ENCODE measurements around the gene HOXC13.

HOXC13 gene

DNA sequence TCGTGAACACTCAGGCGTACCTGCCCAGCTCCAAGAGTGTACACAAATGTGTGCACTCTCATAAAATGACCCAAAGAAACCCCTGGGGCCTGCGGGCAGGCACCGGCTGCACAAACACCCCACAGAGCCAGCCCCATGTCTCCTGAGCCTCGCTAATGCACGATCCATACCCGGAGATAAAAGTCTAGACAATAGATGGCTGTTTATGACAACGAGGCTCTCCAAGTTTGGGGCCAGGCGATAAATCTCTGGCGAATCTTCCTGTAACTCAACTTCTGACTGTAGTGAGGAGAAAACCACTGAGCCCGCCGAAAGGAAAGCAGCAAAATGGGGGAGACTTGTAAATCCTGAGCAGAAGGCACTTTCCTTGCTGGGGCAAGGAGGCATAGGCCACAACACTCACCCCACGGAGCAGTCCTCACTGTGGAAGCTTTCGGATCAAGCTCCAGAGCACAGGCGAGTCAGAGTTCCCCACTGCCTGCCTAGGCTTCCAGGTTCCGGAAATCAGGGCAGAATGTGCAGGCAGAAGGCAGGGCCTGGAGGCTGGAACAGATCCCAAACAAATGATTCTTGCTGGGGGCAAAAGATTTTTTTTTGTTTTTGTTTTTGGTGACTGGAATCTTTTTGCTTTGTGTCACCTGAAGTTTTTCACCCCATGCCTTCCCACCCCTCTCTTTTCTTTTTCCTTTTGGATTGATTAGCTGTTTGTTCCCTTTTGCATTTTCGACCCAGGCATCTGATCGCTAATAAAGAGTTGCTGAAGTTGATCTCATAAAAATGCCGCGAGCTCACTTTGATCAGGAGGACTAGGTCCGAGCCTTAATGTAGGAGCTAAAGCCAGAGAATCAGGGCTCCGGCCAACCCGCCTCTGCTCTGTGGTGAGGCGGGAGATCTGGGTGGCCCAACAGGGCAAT, 29.8 kb downstream of the HOXC13 start:
- no peak overlapping the region for H3K27ac ChIP-seq (ENCODE audit: low read depth, low read length)
- H3K4me2 ChIP-seq (ENCODE audit: low read length), result peak overlapping the region; percentile 19
- WGBS (ENCODE audit: extremely low coverage, insufficient coverage, insufficient read length), result no CpG with 5 or more reads among the region's 24 CpGs
- no peak overlapping the region for H2AK5ac ChIP-seq (ENCODE audit: low read length)
- H3K27me3 ChIP-seq (ENCODE audit: insufficient read depth, low read length), result peaks cover 86% of the 10 kb centered on the region
- no peak overlapping the region for H3K18ac ChIP-seq (ENCODE audit: low read length)
- H3K4me1 ChIP-seq (ENCODE audit: control insufficient read depth in 1 of 2, insufficient read depth in 2 of 2, low read length in 2 of 2), result peaks cover 2 to 5% of the 10 kb centered on the region in 2 experiments
- peak overlapping the region; percentile 9 for H3K14ac ChIP-seq (ENCODE audit: low read length)
- H4K8ac ChIP-seq (ENCODE audit: low read depth, low read length), result no peak overlapping the region
- H3K79me1 ChIP-seq (ENCODE audit: low read length), result peaks cover 10% of the 10 kb centered on the region
- no peak overlapping the region for H2AFZ ChIP-seq (ENCODE audit: insufficient read depth, low read length, poor library complexity)
- H3K36me3 ChIP-seq (ENCODE audit: control insufficient read depth in 1 of 2, insufficient read depth in 2 of 2, low read length in 2 of 2), result no peaks in the 10 kb centered on the region
- no peak overlapping the region for H3K9ac ChIP-seq (ENCODE audit: low read length)
- no peak overlapping the region for H4K12ac ChIP-seq (ENCODE audit: low read depth, low read length)
- no peak overlapping the region for H3K4ac ChIP-seq (ENCODE audit: low read depth, low read length)
- no peak overlapping the region for H2BK12ac ChIP-seq (ENCODE audit: low read length)
- no peaks in the 10 kb centered on the region for H3K79me2 ChIP-seq (ENCODE audit: control insufficient read depth, insufficient read depth, low read length, poor library complexity)
- H2BK5ac ChIP-seq (ENCODE audit: low read depth, low read length, poor library complexity), result no peak overlapping the region
- no peak overlapping the region for H2BK120ac ChIP-seq (ENCODE audit: insufficient read depth, low read length, poor library complexity)
- no peak overlapping the region for H3K4me3 ChIP-seq (ENCODE audit: low read depth, low read length)
- H3K9me3 ChIP-seq (ENCODE audit: insufficient read depth, low read depth, low read length), result peaks cover 8% of the 10 kb centered on the region
- DNase-seq, result no peak
- H4K91ac ChIP-seq (ENCODE audit: low read depth, low read length), result no peak overlapping the region
- no peak overlapping the region for H3K23ac ChIP-seq (ENCODE audit: low read length)

DNA sequence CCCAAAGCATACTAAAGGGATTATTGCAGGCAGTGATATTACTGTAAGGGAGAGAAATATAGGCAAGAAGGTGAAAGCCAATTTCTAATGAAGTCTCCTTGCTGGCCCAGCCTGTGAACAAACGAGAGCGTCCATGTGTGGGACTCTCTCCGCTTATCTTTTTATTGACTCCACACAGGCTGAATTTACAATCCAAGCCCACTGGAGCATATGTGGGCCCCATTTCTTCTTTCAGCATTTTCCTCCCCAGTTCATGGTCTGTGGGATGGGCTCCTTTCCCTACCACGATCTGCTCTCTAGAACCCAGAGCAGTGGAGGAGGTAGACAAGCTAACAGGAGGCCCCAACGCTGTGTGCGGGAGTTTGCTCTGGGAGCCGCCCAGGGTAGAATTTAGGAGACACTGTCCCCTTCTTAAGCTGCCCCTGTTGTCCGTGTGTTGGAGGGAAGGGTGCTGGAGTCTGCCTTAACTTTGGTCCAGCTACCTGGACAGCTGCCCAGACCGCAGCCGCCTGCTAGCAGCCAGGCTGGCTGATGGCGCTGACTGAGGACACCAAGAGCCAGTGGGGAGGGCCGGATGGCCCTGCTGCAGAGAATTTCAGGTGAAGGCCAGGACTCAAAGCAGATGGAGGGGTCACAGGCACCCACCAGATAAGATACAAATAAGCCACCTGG, 31.1 kb downstream of the HOXC13 start:
- H3K27ac ChIP-seq (ENCODE audit: low read depth, low read length), result no peak overlapping the region
- H2BK12ac ChIP-seq (ENCODE audit: low read length), result no peak overlapping the region
- H3K23ac ChIP-seq (ENCODE audit: low read length), result no peak overlapping the region
- no peak overlapping the region for H3K14ac ChIP-seq (ENCODE audit: low read length)
- H3K27me3 ChIP-seq (ENCODE audit: insufficient read depth, low read length), result peaks cover 93% of the 10 kb centered on the region
- no peak overlapping the region for H2BK5ac ChIP-seq (ENCODE audit: low read depth, low read length, poor library complexity)
- no peak overlapping the region for H3K4me2 ChIP-seq (ENCODE audit: low read length)
- no peak overlapping the region for H3K18ac ChIP-seq (ENCODE audit: low read length)
- no peaks in the 10 kb centered on the region for H3K36me3 ChIP-seq (ENCODE audit: control insufficient read depth in 1 of 2, insufficient read depth in 2 of 2, low read length in 2 of 2)
- no peak overlapping the region for H2AK5ac ChIP-seq (ENCODE audit: low read length)
- H3K9ac ChIP-seq (ENCODE audit: low read length), result no peak overlapping the region
- peaks cover 8% of the 10 kb centered on the region for H3K79me1 ChIP-seq (ENCODE audit: low read length)
- H4K91ac ChIP-seq (ENCODE audit: low read depth, low read length), result no peak overlapping the region
- H3K4me3 ChIP-seq (ENCODE audit: low read depth, low read length), result no peak overlapping the region
- H2AFZ ChIP-seq (ENCODE audit: insufficient read depth, low read length, poor library complexity), result no peak overlapping the region
- H3K4ac ChIP-seq (ENCODE audit: low read depth, low read length), result no peak overlapping the region
- H4K8ac ChIP-seq (ENCODE audit: low read depth, low read length), result no peak overlapping the region
- H3K9me3 ChIP-seq (ENCODE audit: insufficient read depth, low read depth, low read length), result peaks cover 12% of the 10 kb centered on the region
- WGBS (ENCODE audit: extremely low coverage, insufficient coverage, insufficient read length), result no CpG with 5 or more reads among the region's 12 CpGs
- H3K79me2 ChIP-seq (ENCODE audit: control insufficient read depth, insufficient read depth, low read length, poor library complexity), result no peaks in the 10 kb centered on the region
- no peak overlapping the region for H4K12ac ChIP-seq (ENCODE audit: low read depth, low read length)
- H2BK120ac ChIP-seq (ENCODE audit: insufficient read depth, low read length, poor library complexity), result no peak overlapping the region
- H3K4me1 ChIP-seq (ENCODE audit: control insufficient read depth in 1 of 2, insufficient read depth in 2 of 2, low read length in 2 of 2), result peaks cover 2 to 7% of the 10 kb centered on the region in 2 experiments
- no peak for DNase-seq

DNA sequence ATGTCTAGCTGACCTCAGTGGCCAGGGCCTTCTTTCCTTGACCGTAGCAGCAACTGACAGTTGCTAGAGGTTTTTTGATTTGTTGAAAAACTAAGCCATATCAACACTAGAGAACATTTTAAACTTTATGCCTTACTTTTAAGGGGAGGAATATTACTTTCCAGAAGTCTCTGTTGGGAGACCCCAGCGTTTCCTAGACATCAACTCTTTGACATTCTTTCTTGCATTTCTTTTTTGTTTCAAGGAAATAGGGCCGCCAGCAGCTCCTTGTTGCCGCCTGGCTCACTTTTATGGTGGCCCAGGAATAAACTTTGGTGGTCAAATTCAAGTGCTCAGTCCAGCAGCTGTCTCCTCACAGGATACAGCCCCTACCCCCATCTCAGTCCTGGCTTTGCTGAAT, 31.8 kb downstream of the HOXC13 start:
- H2AFZ ChIP-seq (ENCODE audit: insufficient read depth, low read length, poor library complexity), result no peak overlapping the region
- no CpG with 5 or more reads among the region's 4 CpGs for WGBS (ENCODE audit: extremely low coverage, insufficient coverage, insufficient read length)
- H2BK12ac ChIP-seq (ENCODE audit: low read length), result no peak overlapping the region
- no peak overlapping the region for H3K27ac ChIP-seq (ENCODE audit: low read depth, low read length)
- H3K4ac ChIP-seq (ENCODE audit: low read depth, low read length), result no peak overlapping the region
- peaks cover 91% of the 10 kb centered on the region for H3K27me3 ChIP-seq (ENCODE audit: insufficient read depth, low read length)
- no peak overlapping the region for H3K23ac ChIP-seq (ENCODE audit: low read length)
- peaks cover 4% of the 10 kb centered on the region for H3K79me1 ChIP-seq (ENCODE audit: low read length)
- no peak overlapping the region for H3K4me2 ChIP-seq (ENCODE audit: low read length)
- no peak overlapping the region for H2BK5ac ChIP-seq (ENCODE audit: low read depth, low read length, poor library complexity)
- H2AK5ac ChIP-seq (ENCODE audit: low read length), result no peak overlapping the region
- no peak overlapping the region for H4K91ac ChIP-seq (ENCODE audit: low read depth, low read length)
- peaks cover 0 to 7% of the 10 kb centered on the region in 2 experiments for H3K4me1 ChIP-seq (ENCODE audit: control insufficient read depth in 1 of 2, insufficient read depth in 2 of 2, low read length in 2 of 2)
- H2BK120ac ChIP-seq (ENCODE audit: insufficient read depth, low read length, poor library complexity), result no peak overlapping the region
- H3K9me3 ChIP-seq (ENCODE audit: insufficient read depth, low read depth, low read length), result peaks cover 13% of the 10 kb centered on the region
- no peak overlapping the region for H4K8ac ChIP-seq (ENCODE audit: low read depth, low read length)
- H3K9ac ChIP-seq (ENCODE audit: low read length), result no peak overlapping the region
- H4K12ac ChIP-seq (ENCODE audit: low read depth, low read length), result no peak overlapping the region
- H3K36me3 ChIP-seq (ENCODE audit: control insufficient read depth in 1 of 2, insufficient read depth in 2 of 2, low read length in 2 of 2), result no peaks in the 10 kb centered on the region
- no peaks in the 10 kb centered on the region for H3K79me2 ChIP-seq (ENCODE audit: control insufficient read depth, insufficient read depth, low read length, poor library complexity)
- no peak for DNase-seq
- no peak overlapping the region for H3K18ac ChIP-seq (ENCODE audit: low read length)
- no peak overlapping the region for H3K4me3 ChIP-seq (ENCODE audit: low read depth, low read length)
- H3K14ac ChIP-seq (ENCODE audit: low read length), result no peak overlapping the region

DNA sequence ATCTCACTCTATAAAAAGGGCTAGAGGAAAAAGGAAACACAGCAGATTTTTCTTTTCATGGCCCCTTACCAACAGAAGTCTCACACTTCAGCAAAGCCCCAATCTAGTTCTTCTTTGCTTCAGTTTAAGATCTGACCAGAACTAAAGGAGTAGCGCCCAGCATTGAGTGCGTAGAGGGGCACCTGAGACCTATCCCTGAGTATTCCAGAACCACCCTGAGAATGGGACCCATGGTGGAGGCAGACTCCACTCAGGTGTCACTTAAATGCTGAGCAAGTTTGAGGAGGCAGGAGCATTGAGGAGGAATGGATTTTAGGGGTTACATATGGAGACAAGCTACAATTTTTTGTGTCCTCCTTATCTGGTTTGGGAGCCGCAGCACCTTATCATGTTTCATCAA, 32.5 kb downstream of the HOXC13 start:
- H4K91ac ChIP-seq (ENCODE audit: low read depth, low read length), result no peak overlapping the region
- no peak overlapping the region for H2BK120ac ChIP-seq (ENCODE audit: insufficient read depth, low read length, poor library complexity)
- no peaks in the 10 kb centered on the region for H3K79me2 ChIP-seq (ENCODE audit: control insufficient read depth, insufficient read depth, low read length, poor library complexity)
- H3K27me3 ChIP-seq (ENCODE audit: insufficient read depth, low read length), result peaks cover 92% of the 10 kb centered on the region
- no peak overlapping the region for H2BK12ac ChIP-seq (ENCODE audit: low read length)
- H3K4me3 ChIP-seq (ENCODE audit: low read depth, low read length), result no peak overlapping the region
- H3K9me3 ChIP-seq (ENCODE audit: insufficient read depth, low read depth, low read length), result peaks cover 15% of the 10 kb centered on the region
- no peaks in the 10 kb centered on the region for H3K36me3 ChIP-seq (ENCODE audit: control insufficient read depth in 1 of 2, insufficient read depth in 2 of 2, low read length in 2 of 2)
- H3K4me2 ChIP-seq (ENCODE audit: low read length), result no peak overlapping the region
- no peak overlapping the region for H4K12ac ChIP-seq (ENCODE audit: low read depth, low read length)
- H3K14ac ChIP-seq (ENCODE audit: low read length), result no peak overlapping the region
- H2AFZ ChIP-seq (ENCODE audit: insufficient read depth, low read length, poor library complexity), result no peak overlapping the region
- peaks cover 4% of the 10 kb centered on the region for H3K79me1 ChIP-seq (ENCODE audit: low read length)
- no peak for DNase-seq
- H3K4ac ChIP-seq (ENCODE audit: low read depth, low read length), result no peak overlapping the region
- peaks cover 0 to 7% of the 10 kb centered on the region in 2 experiments for H3K4me1 ChIP-seq (ENCODE audit: control insufficient read depth in 1 of 2, insufficient read depth in 2 of 2, low read length in 2 of 2)
- H4K8ac ChIP-seq (ENCODE audit: low read depth, low read length), result no peak overlapping the region
- no peak overlapping the region for H3K9ac ChIP-seq (ENCODE audit: low read length)
- H2BK5ac ChIP-seq (ENCODE audit: low read depth, low read length, poor library complexity), result no peak overlapping the region
- H3K23ac ChIP-seq (ENCODE audit: low read length), result no peak overlapping the region
- no CpG with 5 or more reads among the region's 3 CpGs for WGBS (ENCODE audit: extremely low coverage, insufficient coverage, insufficient read length)
- H3K27ac ChIP-seq (ENCODE audit: low read depth, low read length), result no peak overlapping the region
- no peak overlapping the region for H3K18ac ChIP-seq (ENCODE audit: low read length)
- no peak overlapping the region for H2AK5ac ChIP-seq (ENCODE audit: low read length)
